Measurements from ENCODE around the gene USP9X. TPM values are rescaled to one million over a fixed set of nuclear protein-coding genes. Genes with fewer than 3 reads are reported as not detected.

USP9X gene
- total and polyA plus RNA-seq, 2 donors (not counting 3 experiments of a cell fraction or from before 2014, with no cell fraction given), result 13.7 to 66.8 TPM

DNA sequence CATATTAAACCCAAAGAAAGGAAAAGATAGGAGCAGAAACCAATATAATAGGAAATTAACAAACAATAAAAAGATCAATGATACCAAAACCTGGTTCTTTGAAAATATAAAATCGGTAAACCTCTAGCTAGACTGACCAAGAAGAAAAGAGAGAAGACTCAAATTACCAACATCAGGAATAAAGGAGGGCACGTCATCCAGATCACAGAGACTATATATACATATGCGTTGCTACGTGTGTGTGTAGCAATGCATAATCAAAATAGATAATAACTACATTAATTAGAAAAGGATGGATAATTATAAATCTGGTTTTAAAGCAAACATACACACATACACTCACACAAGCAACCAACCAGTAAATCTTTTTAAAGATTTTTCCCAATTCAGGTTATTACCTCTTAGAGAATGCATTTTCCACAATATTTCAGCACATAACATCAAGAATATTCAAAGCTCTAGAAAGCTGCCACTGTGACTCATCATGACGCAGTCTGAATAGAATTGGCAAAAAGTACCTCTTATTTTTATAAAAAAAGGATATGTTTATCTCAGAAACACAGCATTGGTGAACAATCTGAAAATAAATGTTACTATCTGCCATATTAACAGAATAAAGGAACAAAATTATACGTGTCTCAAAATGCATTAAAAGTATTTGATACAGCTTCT, 41.4 kb upstream of the USP9X start:
- peak; percentile 54 for TF ChIP-seq FOS (IDR thresholded peaks at IDR 0.05; ENCODE audit: borderline replicate concordance, insufficient read depth, low read length)
- TF ChIP-seq MYC (IDR thresholded peaks at IDR 0.05; ENCODE audit: low read depth, low read length), result no peak
- BruUV-seq (replicated peaks), result no TSS peak
- intact Hi-C loops (cut with micrococcal nuclease) (no loop called here), dilution Hi-C loops (cut with MboI; ENCODE audit: extremely low pct_ligation_motif_present, low sequenced_read_pairs) (no loop called here)
- Histone ChIP-seq H4K20me1 (replicated peaks; ENCODE audit: control insufficient read depth, extremely low read depth, insufficient read depth, low read length) (no peaks in the 10 kb centered on the region), H3K9ac (replicated peaks; ENCODE audit: extremely low read depth, insufficient read depth, low read length) (no peak overlapping the region), H3K27ac (ENCODE audit: insufficient read depth, low read depth, low read length) (no peak overlapping the region), H3K36me3 (ENCODE audit: control insufficient read depth in 2 of 2, extremely low read depth in 1 of 2, insufficient read depth in 2 of 2, low read length in 2 of 2) (no peaks in the 10 kb centered on the region), H3K4me3 (replicated peaks in 1 of 3; ENCODE audit: insufficient read depth in 1 of 3, low read depth in 1 of 3, low read length in 3 of 3) (no peak overlapping the region), H3K9me3 (replicated peaks; ENCODE audit: control insufficient read depth, insufficient read depth, low read length) (no peaks in the 10 kb centered on the region), H3K4me1 (ENCODE audit: control insufficient read depth, extremely low read depth, insufficient read depth, low read length) (peaks cover 15% of the 10 kb centered on the region), H3K4me2 (ENCODE audit: insufficient read depth, low read length) (peak overlapping the region; percentile 24), H3K9me1 (replicated peaks; ENCODE audit: control insufficient read depth, extremely low read depth, insufficient read depth, low read length) (no peaks in the 10 kb centered on the region), H3K79me2 (ENCODE audit: control insufficient read depth, insufficient read depth, low read length) (no peaks in the 10 kb centered on the region), H3K27me3 (ENCODE audit: control insufficient read depth in 2 of 2, insufficient read depth in 2 of 2, low read length in 2 of 2) (no peaks in the 10 kb centered on the region), H2AFZ (ENCODE audit: low read depth, low read length) (no peak overlapping the region)
- ChIA-PET POLR2A (no interaction called here), CTCF (interaction anchor here (0.6 to 0.8 kb wide), 2 partner anchors 35 to 166 kb away, joined by 3 to 4 read pairs; no protein-coding TSS in a partner anchor)
- DNase-seq (ENCODE audit: low read depth, low spot score) (peak; percentile 37), FAIRE-seq (no peak)

DNA sequence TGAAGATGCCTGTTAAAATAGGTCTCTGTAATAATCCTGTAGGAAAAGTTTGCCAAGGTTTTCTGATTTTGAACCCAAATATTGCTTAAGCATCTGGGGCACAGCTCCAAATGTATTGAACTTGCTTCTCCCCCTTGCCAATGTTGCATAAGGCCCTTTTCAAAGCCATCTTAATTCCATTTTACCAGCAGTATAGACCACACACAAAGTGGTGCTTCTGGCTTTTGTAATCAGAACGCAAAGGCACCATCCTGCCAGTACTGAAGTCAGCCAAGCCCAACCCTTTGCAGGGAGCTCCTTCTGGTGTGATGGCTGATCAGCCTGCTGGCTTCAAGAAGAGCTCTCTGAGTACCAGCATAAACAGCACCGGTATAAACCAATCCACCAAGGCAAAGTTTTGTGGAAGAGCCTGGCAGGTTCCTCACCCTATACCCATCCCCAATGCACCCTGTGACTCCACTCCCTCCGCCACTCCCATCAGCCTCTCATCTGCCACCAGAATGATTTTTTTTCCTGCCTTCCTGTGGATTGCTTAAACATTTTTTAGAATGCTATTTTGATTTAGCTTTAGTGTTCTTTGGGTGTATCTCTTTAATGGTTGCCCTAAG, 39.2 kb upstream of the USP9X start:
- intact Hi-C loops (cut with micrococcal nuclease), result loop anchor here (5.0 kb wide), 1 partner anchor 41 kb away; the partner anchor contains the start of gene USP9X
- H3K9me3 ChIP-seq (replicated peaks; ENCODE audit: control insufficient read depth, insufficient read depth, low read length), result no peaks in the 10 kb centered on the region
- ChIA-PET CTCF (interaction anchor here (1.0 to 1.4 kb wide), 4 partner anchors 94 to 394 kb away, joined by 3 read pairs; no protein-coding TSS in a partner anchor), POLR2A (interaction anchor here (1.9 kb wide), 1 partner anchor 39 kb away, joined by 7 read pairs; the partner anchor contains the start of gene USP9X)
- no peaks in the 10 kb centered on the region for H4K20me1 ChIP-seq (replicated peaks; ENCODE audit: control insufficient read depth, extremely low read depth, insufficient read depth, low read length)
- no peak for FAIRE-seq
- no peak overlapping the region for H3K27ac ChIP-seq (ENCODE audit: insufficient read depth, low read depth, low read length)
- dilution Hi-C loops (cut with MboI; ENCODE audit: extremely low pct_ligation_motif_present, low sequenced_read_pairs), result no loop called here
- H3K9me1 ChIP-seq (replicated peaks; ENCODE audit: control insufficient read depth, extremely low read depth, insufficient read depth, low read length), result no peaks in the 10 kb centered on the region
- H3K4me3 ChIP-seq (replicated peaks in 1 of 3; ENCODE audit: insufficient read depth in 1 of 3, low read depth in 1 of 3, low read length in 3 of 3), result no peak overlapping the region
- H3K79me2 ChIP-seq (ENCODE audit: control insufficient read depth, insufficient read depth, low read length), result no peaks in the 10 kb centered on the region
- H3K4me1 ChIP-seq (ENCODE audit: control insufficient read depth, extremely low read depth, insufficient read depth, low read length), result peaks cover 15% of the 10 kb centered on the region
- TF ChIP-seq, protein P1, sequence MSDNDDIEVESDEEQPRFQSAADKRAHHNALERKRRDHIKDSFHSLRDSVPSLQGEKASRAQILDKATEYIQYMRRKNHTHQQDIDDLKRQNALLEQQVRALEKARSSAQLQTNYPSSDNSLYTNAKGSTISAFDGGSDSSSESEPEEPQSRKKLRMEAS (IDR thresholded peaks at IDR 0.05; ENCODE audit: insufficient read depth, insufficient read length), result no peak
- no peaks in the 10 kb centered on the region for H3K36me3 ChIP-seq (ENCODE audit: control insufficient read depth in 2 of 2, extremely low read depth in 1 of 2, insufficient read depth in 2 of 2, low read length in 2 of 2)
- BruUV-seq (replicated peaks), result no TSS peak
- no peaks in the 10 kb centered on the region for H3K27me3 ChIP-seq (ENCODE audit: control insufficient read depth in 2 of 2, insufficient read depth in 2 of 2, low read length in 2 of 2)
- H2AFZ ChIP-seq (ENCODE audit: low read depth, low read length), result peak overlapping the region; percentile 59
- DNase-seq (ENCODE audit: low read depth, low spot score), result peak; percentile 28
- H3K9ac ChIP-seq (replicated peaks; ENCODE audit: extremely low read depth, insufficient read depth, low read length), result no peak overlapping the region
- H3K4me2 ChIP-seq (ENCODE audit: insufficient read depth, low read length), result peak overlapping the region; percentile 90
